Measurements from ENCODE around the gene PPARG.

PPARG gene

GRCh38 chr3:12461097-12461649, 172.3 kb downstream of the PPARG start:
- DNase-seq (ENCODE audit: extremely low spot score), result no peak
- ChIA-PET POLR2A (no interaction called here), CTCF (interaction anchor here (1.2 kb wide), 1 partner anchor 9 kb away, joined by 3 read pairs; no protein-coding TSS in a partner anchor)
- TF ChIP-seq HDGF (IDR thresholded peaks at IDR 0.05; ENCODE audit: borderline replicate concordance) (no peak), SP1 (IDR thresholded peaks at IDR 0.05) (no peak), L3MBTL2 (conservative IDR thresholded peaks at IDR 0.05) (no peak), ELF4 (IDR thresholded peaks at IDR 0.05) (no peak), CTBP1 (IDR thresholded peaks at IDR 0.05; ENCODE audit: borderline replicate concordance) (no peak), NFRKB (IDR thresholded peaks at IDR 0.05) (no peak), BHLHE40 (IDR thresholded peaks at IDR 0.05; ENCODE audit: borderline replicate concordance) (no peak), SUZ12 (IDR thresholded peaks at IDR 0.05) (no peak), FOXK2 (IDR thresholded peaks at IDR 0.05) (no peak), FOXM1 (IDR thresholded peaks at IDR 0.05; ENCODE audit: borderline replicate concordance) (no peak), FOXA1 (IDR thresholded peaks at IDR 0.05) (no peak), LEF1 (IDR thresholded peaks at IDR 0.05; ENCODE audit: borderline replicate concordance) (no peak), ZNF384 (IDR thresholded peaks at IDR 0.05) (no peak)
- TF ChIP-seq, protein P1, sequence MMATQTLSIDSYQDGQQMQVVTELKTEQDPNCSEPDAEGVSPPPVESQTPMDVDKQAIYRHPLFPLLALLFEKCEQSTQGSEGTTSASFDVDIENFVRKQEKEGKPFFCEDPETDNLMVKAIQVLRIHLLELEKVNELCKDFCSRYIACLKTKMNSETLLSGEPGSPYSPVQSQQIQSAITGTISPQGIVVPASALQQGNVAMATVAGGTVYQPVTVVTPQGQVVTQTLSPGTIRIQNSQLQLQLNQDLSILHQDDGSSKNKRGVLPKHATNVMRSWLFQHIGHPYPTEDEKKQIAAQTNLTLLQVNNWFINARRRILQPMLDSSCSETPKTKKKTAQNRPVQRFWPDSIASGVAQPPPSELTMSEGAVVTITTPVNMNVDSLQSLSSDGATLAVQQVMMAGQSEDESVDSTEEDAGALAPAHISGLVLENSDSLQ (IDR thresholded peaks at IDR 0.05), result no peak

DNA sequence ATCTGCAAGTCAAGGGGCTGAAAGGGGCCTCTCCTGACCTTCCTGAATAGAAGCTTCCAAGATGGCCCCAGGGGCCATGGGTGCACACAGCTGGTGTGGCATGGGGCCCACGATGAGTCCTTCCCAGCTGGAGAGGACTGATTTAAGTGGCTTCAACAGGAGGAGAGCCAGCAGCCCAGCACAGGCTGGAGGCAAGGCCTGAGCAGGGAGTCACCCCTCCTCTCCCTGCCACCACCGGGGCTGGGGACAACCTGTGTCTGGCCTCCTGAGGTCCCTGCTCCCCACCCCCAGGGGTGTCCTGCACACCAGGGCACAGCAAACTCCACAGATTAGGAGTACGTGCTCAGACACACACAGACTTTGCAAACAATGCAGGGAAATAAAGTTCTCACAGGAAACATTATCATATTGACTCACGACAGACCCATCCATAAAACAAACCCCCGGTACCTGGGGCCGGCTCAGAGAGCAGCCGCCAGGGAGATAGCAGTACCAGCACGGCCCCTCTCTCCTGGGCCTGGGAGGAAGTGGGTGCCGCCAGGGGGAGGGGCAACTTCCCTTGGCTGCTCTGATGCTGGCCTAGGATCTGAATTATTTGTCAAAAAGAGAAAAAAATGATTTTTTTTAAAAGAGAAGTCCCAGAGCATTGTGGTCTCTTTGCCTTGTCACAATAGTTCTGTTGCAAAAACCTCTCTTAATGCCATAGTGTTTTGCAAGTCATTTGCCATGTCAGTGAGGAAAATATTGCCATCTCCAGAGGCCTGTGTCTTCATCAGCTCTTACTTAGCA, 173.5 kb downstream of the PPARG start:
- POLR2A ChIA-PET, result interaction anchor here (1.1 kb wide), 1 partner anchor 22 kb away, joined by 4 read pairs; the partner anchor contains the start of gene TSEN2
- DNase-seq (ENCODE audit: extremely low spot score), result no peak
- CTCF ChIA-PET, result no interaction called here
- no peak for TF ChIP-seq CTBP1 (IDR thresholded peaks at IDR 0.05; ENCODE audit: borderline replicate concordance)
- TF ChIP-seq SUZ12 (IDR thresholded peaks at IDR 0.05), result no peak
- no peak for TF ChIP-seq ARNT (IDR thresholded peaks at IDR 0.05)
- TF ChIP-seq FOXA1 (IDR thresholded peaks at IDR 0.05), result no peak
- no peak for TF ChIP-seq FOXM1 (IDR thresholded peaks at IDR 0.05; ENCODE audit: borderline replicate concordance)
- no peak for TF ChIP-seq L3MBTL2 (conservative IDR thresholded peaks at IDR 0.05)
- TF ChIP-seq HDGF (IDR thresholded peaks at IDR 0.05; ENCODE audit: borderline replicate concordance), result no peak
- no peak for TF ChIP-seq LEF1 (IDR thresholded peaks at IDR 0.05; ENCODE audit: borderline replicate concordance)
- TF ChIP-seq, protein P1 (IDR thresholded peaks at IDR 0.05), result no peak

DNA sequence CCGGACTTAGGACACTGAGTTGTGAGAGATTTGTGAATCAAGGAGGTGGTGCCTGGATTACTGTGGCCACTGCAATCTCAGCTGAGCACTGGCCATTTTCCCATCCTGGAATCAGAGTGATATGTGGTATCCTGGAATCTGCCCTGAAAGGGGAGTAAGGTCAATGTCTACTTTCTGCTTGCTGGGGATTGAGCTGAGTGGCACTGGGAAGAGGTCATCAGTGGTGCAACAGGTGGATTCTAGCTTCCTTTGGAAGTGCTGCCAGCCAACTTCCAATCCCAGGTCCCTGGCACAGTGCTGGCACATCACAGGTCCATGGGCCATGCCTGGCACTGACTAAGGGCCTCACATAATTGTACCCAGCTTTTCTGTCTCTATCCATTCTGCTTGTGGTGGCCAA, 174.8 kb downstream of the PPARG start:
- no peak for DNase-seq (ENCODE audit: extremely low spot score)
- POLR2A ChIA-PET, result no interaction called here
- TF ChIP-seq BHLHE40 (IDR thresholded peaks at IDR 0.05; ENCODE audit: borderline replicate concordance) (no peak), ARNT (IDR thresholded peaks at IDR 0.05) (no peak), TARDBP (IDR thresholded peaks at IDR 0.05) (no peak), LEF1 (IDR thresholded peaks at IDR 0.05; ENCODE audit: borderline replicate concordance) (no peak), SP1 (IDR thresholded peaks at IDR 0.05) (no peak)
- CTCF ChIA-PET, result no interaction called here

DNA sequence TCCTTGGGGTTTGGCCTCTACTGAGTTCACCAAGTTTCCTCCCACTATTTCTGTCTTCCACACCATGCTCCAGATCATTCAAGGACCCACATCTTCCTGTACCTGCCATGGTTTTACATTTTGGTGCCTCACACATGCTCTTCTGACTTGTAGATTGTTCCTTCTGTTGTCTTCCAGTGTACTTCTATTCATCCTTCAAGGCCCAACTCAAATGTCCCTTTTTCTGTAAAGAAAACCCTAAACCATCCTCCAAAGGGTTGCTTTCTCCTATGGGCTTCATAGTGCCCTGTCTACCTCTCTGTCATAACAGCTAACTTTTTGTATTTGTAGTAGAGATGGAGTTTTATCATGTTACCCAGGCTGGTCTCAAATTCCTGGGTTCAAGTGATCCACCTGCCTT, 175.3 kb downstream of the PPARG start:
- POLR2A ChIA-PET, result no interaction called here

DNA sequence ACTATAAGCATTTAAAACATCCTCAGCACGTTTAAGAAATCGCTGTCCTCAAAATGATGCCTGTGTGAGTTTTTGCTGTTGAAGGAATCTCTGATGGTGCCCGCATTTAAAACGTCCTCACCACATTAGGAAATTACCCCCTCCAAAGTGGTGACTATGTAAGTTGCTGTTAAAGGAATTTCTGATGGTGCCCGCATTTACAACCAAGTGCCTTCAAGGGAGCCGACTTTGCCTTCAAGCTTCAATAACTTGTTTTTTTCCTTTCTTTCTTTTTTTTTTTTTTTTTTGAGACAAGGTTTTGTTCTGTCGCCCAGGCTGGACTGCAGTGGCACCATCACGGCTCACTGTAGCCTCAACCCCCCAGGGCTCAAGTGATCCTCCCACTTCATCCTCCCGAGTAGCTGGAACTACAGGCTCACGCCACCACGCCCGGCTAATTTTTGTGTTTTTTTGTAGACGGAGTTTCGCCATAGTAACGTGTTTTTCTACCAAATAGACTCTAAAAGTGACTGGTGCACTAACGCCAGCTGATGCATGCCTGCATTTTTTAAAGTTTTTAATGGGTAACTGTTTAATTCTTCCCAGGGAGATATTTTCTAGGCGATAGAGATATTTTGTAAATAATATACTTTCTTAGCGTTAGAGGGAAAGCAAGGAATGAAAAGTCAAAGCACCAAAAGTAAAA, 176.4 kb downstream of the PPARG start:
- POLR2A ChIA-PET, result no interaction called here
- no peak for TF ChIP-seq TARDBP (IDR thresholded peaks at IDR 0.05)
- TF ChIP-seq SUZ12 (IDR thresholded peaks at IDR 0.05), result no peak
- TF ChIP-seq NFRKB (IDR thresholded peaks at IDR 0.05), result no peak
- no peak for TF ChIP-seq LEF1 (IDR thresholded peaks at IDR 0.05; ENCODE audit: borderline replicate concordance)
- TF ChIP-seq BHLHE40 (IDR thresholded peaks at IDR 0.05; ENCODE audit: borderline replicate concordance), result no peak
- no peak for TF ChIP-seq L3MBTL2 (conservative IDR thresholded peaks at IDR 0.05)
- TF ChIP-seq ELF4 (IDR thresholded peaks at IDR 0.05), result no peak
- no peak for TF ChIP-seq FOXA1 (IDR thresholded peaks at IDR 0.05)
- no peak for TF ChIP-seq CTBP1 (IDR thresholded peaks at IDR 0.05; ENCODE audit: borderline replicate concordance)
- DNase-seq (ENCODE audit: extremely low spot score), result no peak
- CTCF ChIA-PET, result no interaction called here

More for the DNA sequence above, 175.3 kb downstream of the PPARG start:
- TF ChIP-seq FOXA1 (IDR thresholded peaks at IDR 0.05) (no peak), HDGF (IDR thresholded peaks at IDR 0.05; ENCODE audit: borderline replicate concordance) (no peak), SUZ12 (IDR thresholded peaks at IDR 0.05) (no peak), TARDBP (IDR thresholded peaks at IDR 0.05) (no peak), BHLHE40 (IDR thresholded peaks at IDR 0.05; ENCODE audit: borderline replicate concordance) (no peak), L3MBTL2 (conservative IDR thresholded peaks at IDR 0.05) (no peak), NFRKB (IDR thresholded peaks at IDR 0.05) (no peak), CTBP1 (IDR thresholded peaks at IDR 0.05; ENCODE audit: borderline replicate concordance) (no peak), FOXM1 (IDR thresholded peaks at IDR 0.05; ENCODE audit: borderline replicate concordance) (no peak), LEF1 (IDR thresholded peaks at IDR 0.05; ENCODE audit: borderline replicate concordance) (no peak), FOXK2 (IDR thresholded peaks at IDR 0.05) (no peak), SP1 (IDR thresholded peaks at IDR 0.05) (no peak), ARNT (IDR thresholded peaks at IDR 0.05) (no peak), ZNF384 (IDR thresholded peaks at IDR 0.05) (no peak), ELF4 (IDR thresholded peaks at IDR 0.05) (no peak)
- TF ChIP-seq, protein P1 (IDR thresholded peaks at IDR 0.05), result no peak
- no peak for DNase-seq (ENCODE audit: extremely low spot score)
- CTCF ChIA-PET, result no interaction called here

Measured in HEK293T (cell line).